HepG2 (cell line): ENCODE data around the gene ARID5B.

Experiments used
- CBX1 ChIP-seq: IDR thresholded peaks from one replicate; pipeline ENCODE4 v1.6.1; 2016; ENCODE audit warnings: antibody characterized with exemption, low read depth
- CEBPB ChIP-seq: IDR thresholded peaks from 2 replicates; pipeline ENCODE4 v1.6.1; 2011; ENCODE audit warnings: low read depth, low read length, improper control_type of control experiment, borderline replicate concordance
- CHCHD3 ChIP-seq: sonication (generic); formaldehyde crosslinking; IDR thresholded peaks from 2 replicates; pipeline ENCODE4 v1.8.0; 2022; ENCODE audit warnings: mild to moderate bottlenecking, missing genetic modification reagents, moderate library complexity
- HOXA5 ChIP-seq: sonication (generic); formaldehyde crosslinking; IDR thresholded peaks from 2 replicates; pipeline ENCODE4 v1.4.0; 2020; ENCODE audit warnings: missing genetic modification reagents
- POLR2A ChIP-seq, 2 experiments: IDR thresholded peaks; 2 replicates each; pipeline ENCODE4 v1.6.1; 2011; ENCODE audit warnings: low read depth in 2 of 2, low read length in 2 of 2, mild to moderate bottlenecking in 1 of 2, moderate library complexity in 1 of 2; ENCODE audit not compliant: insufficient read depth in 1 of 2

DNA sequence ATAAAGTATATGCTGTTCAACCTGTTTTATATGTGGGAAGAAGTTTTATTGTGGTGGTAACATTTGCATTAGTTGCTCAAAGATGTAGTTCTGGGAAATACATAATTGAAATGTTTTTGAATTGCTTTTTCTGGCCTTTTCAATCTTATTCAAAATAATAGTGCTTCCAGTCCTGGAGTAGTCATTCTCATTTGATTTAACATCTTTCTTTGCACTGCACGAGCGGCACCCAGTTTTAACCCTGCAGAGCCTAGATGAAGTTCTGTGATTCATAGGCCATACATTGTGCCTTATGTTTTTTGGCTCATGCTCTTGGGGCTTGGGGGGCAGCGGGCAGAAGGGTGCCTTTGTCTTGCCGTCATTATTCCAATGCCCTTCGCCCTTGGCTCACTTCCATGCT is 9.9 kb downstream of the ARID5B start:
- TF ChIP-seq CHCHD3, result no peak
- TF ChIP-seq CBX1, result no peak
- no peak for TF ChIP-seq CEBPB
- TF ChIP-seq POLR2A (IDR thresholded peaks at IDR 0.05; ENCODE audit: insufficient read depth in 1 of 2, low read depth in 2 of 2, low read length in 2 of 2), result no peak
- TF ChIP-seq HOXA5 (CRISPR knock-in tag), result no peak
